ENCODE measurements around the gene XYLB.
"Not testable (repeated sequence)": the region's sequence is repeated elsewhere in the genome, so short reads cannot be mapped to it uniquely, and the experiment has no call there.

XYLB gene

DNA sequence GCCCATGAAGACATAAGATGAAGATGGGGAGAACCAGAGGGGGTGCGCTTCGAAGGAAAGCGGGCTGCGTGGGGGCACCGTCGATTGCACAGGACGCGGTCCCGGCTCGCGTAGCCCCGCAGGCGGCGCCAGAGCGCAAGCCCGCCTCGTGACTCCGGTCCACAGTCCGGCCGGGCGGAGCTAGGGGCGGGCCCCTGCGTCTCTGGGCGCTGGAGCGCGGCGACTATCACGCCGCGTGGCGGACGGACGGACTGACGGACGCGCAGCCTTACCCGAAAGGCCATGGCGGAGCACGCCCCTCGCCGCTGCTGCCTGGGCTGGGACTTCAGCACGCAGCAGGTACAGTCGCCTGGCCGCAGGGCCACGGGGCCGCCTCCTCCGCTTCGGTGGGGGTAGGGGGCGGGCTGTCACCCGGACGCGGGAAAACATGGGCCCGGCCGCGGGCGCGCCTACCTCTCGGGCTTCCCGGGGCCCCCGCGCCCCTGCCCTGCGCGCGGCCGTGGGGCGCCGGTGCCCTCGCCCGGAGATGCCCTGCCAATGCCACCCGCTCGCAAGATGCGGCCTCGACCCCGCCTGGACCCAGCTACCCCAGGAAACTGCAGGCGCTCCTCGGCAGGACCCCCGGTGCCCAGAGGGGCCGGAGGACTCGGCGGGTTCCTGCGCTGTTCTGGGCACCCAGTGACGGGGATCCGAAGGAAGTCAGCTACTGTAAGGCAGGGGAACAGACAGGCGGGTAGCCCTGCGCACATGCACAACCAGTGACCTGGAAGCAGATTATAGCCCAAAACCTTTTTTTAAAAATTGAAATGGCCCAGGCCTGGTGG, at the start of gene XYLB:
Gene XYLB, plus strand, starts transcription at position 199 of the 824 bp plus-strand sequence. Its CDS starts 84 bp downstream, at position 283.
- peak; percentile 41 to 55 for DNase-seq (ENCODE audit: low read depth in 2 of 2, low spot score in 1 of 2)

DNA sequence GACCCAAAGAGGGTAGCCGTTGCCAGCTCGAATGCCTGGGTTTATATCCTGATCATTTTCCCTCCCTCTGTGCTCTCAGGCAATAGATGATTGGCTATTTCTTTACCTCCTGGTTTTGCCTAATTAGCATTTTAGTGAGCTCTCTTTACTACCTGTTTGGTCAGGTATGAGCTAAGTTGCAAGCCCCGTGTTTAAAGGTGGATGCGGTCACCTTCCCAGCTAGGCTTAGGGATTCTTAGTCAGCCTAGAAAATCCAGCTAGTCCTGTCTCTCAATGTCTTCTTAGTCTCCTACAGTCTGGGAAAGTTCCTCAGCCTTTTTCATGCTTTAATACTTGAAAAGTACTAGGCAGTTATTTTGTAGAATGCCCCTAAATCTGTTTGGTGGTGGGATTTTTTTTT, 49.5 kb upstream of the XYLB start:
- not testable (repeated sequence) for DNase-seq (ENCODE audit: low read depth in 2 of 2, low spot score in 1 of 2)

DNA sequence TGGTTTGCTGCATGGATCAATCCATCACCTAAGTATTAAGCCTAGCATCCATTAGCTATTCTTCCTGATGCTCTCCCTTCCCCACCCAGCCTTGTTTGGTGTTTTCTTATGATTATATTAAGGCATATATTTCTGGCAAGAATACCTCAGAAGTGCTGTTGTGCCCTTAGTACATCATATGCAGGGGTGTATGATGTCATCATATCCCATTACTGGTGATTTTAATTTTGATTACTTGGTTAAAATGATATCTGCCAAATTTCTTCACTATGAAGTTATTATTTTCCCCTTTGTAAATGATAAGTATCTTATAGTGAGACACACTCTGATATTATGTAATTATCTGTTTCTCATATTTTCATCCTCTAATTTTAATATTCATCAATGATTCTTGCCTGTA, 49.0 kb upstream of the XYLB start:
- no peak for DNase-seq (ENCODE audit: low read depth in 2 of 2, low spot score in 1 of 2)

DNA sequence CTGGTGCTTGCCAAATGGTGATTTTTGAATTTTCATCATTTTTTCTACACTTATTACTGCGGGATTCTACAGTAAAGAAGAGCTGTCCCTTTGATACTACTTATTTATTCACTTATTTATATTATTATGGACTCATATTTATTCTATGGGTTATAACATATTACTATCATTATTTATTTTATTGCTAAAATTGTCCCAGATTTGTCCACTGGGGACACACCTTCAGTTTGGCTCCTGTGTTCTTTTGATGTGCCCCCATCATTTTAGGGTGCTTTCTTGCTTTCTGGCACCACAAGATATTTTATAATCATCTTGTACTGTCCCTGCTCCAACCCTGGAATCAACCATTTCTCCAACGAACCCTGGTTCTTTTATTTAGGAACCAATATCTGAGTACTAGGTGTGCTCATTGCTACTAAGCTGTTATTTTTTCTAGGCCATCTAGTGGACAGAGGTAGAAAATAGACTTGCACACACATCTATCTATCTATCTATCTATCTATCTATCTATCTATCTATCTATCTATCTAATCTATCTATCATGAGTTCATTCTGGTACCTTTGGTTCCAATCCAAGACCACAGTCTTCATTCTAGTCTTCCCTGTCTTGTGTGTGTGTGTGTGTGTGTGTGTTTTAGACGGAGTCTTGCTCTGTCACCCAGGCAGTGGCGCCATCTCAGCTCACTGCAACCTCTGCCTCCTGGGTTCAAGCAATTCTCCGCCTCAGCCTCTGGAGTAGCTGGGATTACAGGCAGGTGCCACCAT, 48.5 kb upstream of the XYLB start:
- DNase-seq (ENCODE audit: low read depth in 2 of 2, low spot score in 1 of 2): no peak

DNA sequence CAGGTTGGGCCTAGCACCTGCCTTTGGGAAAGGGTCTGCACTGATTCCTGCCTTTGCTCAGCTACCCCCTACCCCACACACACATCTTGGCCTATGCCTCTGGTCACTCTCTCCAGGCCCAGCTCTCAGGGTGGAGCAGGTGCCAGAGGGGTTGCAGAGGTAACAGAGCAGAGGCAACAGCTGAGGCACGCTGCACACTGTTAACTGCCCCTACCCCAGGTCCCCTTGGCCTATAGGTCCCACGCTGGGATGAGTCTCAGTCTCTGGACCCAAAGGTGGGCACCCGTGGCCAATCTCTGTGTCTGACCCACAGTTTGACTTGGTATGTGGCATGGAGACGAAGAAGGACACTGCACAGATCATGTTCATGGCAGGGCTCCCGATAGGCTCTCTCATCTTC, 39.6 kb upstream of the XYLB start:
- no peak for DNase-seq (ENCODE audit: low read depth in 2 of 2, low spot score in 1 of 2)

DNA sequence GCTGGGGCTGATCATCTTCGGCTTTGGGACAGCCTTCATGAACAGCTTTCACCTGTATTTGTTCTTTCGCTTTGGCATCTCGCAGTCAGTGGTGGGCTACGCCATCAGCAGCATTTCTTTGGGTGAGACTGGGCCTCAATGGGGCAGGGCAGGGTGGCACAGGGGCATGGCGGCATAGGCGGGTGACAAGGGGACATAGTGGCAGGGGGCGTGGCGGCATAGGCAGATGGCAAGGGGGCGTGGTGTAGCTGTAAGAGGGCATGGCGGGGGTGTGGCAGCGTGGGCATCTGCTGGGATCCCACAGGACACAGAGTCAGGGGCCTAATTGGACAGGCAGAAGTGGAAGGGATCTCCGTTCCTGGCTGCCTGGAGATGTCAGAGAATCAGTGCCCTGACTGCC, 39.0 kb upstream of the XYLB start:
- no peak for DNase-seq (ENCODE audit: low read depth in 2 of 2, low spot score in 1 of 2)

DNA sequence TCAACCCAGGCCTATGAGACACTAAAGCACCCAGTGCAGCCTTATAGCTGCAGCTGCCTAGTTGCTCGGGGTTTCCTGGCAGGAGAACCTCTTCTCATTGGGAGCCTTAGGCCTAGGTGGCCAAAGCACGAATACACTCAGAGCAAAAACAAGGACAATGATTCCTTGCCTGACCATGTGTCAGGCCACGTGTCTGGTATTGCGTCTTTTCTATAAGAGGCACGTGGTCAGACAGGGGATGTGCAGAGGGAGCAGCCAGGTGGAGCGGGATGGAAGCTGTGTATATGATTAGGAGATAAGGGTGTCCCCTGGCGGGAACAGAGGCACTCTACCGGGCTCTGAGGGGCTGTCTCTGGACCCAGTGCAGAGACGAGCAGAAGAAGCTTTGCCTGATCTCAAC, 38.1 kb upstream of the XYLB start:
- no peak for DNase-seq (ENCODE audit: low read depth in 2 of 2, low spot score in 1 of 2)

DNA sequence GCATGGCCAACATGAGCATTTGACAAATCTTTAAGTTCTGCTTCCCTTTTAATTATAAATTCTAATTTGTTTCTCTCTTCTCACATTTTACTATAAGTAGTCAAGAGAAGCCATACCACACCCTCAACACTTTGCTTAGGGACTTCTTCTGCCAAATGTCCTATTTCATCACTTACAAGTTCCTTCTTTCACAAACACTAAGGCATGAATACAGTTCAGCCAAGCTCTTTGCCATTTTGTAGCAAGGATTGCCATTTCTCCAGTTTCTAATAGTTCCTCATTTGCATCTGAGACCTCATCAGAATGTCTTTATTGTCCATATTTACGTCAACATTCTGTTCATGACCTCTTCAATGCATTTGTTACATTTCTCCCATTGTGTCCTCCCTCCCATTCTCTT, 35.1 kb upstream of the XYLB start:
- DNase-seq (ENCODE audit: low read depth in 2 of 2, low spot score in 1 of 2): no peak

DNA sequence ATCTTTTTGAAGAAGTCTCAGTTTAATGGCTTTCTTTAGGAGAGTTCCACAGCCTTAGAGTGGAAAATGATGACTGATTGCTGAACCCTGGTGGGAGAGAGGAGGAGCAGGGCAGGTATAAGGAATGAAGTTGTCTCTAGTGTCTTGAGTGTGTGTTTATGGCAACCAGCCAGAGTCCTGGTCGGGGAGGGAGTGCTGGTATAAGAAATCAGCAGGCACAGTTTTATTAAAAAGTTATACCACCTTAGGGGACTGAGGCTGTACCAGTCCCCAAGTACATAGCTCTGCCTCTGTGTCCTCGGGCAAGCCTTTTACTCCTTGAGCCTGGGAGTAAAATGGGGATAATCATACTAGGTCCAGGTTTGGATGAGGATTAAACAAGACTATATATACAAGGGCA, 34.6 kb upstream of the XYLB start:
- DNase-seq (ENCODE audit: low read depth in 2 of 2, low spot score in 1 of 2): no peak

DNA sequence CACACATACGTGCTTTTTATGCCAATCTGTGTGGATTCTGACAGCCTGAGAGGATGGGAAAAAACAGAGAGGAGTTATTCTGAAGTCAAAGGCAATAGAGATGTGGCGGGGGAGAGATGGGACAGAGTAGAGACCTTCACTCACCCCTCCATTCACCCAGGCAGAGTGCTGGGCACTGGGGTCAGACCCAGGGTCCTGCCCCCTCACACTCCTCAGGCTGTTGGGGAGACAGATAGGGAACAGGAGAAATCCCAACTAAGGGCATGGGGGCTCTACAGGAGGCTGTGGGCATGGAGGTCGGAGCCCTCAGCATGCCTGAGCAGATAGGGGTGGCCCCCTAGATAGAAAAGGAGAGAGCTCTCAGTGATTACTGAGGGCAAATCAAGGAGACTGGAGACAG, 34.2 kb upstream of the XYLB start:
- DNase-seq (ENCODE audit: low read depth in 2 of 2, low spot score in 1 of 2): no peak

DNA sequence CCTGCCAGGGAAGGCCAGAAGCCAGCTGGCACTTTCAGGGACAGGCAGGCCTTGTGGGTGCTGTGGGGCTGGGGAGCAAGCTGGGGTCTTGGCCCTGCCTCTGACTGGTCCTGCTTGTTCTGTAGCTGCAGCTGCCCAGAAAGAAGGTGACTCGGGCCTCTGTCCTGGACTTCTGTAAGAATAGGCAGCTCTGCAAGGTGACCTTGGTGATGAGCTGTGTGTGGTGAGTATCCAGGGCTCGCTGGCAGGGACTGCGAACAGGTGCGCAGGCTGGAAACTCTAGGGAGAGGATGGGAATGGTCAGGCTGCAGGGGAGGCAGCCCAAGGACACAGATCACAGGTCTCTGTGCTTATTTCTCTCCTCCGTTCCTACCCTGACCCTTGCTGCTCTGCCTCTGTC, 33.3 kb upstream of the XYLB start:
- DNase-seq (ENCODE audit: low read depth in 2 of 2, low spot score in 1 of 2): no peak

DNA sequence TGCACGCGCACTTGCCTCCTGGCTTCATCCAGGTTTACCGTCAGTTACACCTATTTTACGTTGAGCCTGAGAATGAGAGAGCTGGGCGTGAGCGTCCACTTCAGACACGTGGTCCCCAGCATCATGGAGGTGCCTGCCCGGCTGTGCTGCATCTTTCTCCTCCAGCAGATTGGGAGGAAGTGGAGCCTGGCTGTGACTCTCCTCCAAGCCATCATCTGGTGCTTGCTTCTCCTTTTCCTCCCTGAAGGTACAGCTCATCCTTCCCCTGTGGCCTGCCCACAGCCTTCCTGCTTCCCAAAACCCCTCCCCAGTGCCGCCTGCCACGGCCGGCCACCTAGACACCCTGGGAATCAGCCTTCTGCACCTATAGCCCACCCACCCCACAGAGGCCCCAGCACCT, 32.9 kb upstream of the XYLB start:
- DNase-seq (ENCODE audit: low read depth in 2 of 2, low spot score in 1 of 2): no peak

DNA sequence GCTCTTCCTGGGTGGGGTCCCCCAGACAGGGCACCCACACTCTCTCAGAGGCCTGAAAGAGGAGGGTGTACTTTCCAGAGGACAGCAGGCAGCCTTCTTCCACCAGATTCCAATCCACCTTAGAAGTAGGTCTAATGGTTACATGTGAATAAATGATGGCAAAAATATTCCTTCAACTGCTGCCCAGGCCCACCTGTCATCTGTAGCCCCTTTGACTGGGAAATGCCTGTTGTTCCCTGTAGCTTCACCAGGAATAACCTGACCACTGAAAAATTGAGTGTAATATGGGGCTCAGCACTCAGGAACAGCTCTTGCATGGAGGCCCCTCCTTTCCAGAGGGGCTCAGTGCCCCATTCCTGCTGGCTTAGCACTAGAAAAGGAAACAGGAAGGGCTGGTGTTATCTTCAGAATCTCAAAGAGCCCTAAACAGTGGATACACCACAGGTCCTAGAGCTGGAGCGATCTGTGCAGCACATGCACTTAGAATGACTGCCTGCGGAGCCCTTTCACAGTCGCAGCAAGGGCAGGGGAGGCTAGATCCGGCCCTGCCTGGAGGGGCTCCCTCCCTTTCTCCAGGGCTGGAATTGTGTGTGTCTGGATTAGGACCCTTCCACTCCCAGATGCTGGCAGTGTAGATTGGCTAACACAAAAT, 32.3 kb upstream of the XYLB start:
- no peak for DNase-seq (ENCODE audit: low read depth in 2 of 2, low spot score in 1 of 2)

DNA sequence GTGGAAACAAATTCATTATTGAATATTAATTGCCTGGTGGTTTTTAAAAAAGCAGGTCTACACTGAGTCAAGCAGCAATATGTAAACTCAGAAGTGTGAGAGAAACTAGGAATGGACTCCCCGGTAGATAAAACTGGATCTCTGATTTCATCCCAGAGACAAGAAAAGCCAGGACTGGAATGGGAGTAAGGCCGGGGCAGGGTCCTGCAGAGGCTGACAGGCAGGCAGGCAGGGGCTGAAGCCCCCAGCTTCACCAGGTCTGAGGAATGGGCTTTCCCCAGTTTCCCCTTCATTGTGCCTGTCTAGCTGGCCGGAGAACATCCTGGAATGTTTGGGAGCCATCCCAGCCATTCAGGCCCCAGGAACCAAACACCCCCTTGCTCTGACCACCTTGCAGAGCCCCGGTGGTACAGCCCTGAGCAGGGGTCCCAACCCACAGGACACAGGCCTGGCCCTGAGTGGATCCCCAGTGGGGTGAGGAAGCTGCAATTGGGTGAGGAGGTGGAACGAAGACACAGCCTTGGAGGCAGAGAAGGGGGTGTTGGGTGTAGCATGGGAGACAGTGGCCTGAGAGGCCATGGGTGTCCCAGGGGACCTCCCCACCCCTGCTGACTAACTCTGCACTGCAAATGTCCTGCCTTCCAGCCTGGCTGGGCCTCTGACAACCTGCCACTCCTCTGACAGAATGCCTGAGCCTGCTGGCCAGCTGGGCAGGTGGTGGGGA, 31.7 kb upstream of the XYLB start:
- no peak for DNase-seq (ENCODE audit: low read depth in 2 of 2, low spot score in 1 of 2)

DNA sequence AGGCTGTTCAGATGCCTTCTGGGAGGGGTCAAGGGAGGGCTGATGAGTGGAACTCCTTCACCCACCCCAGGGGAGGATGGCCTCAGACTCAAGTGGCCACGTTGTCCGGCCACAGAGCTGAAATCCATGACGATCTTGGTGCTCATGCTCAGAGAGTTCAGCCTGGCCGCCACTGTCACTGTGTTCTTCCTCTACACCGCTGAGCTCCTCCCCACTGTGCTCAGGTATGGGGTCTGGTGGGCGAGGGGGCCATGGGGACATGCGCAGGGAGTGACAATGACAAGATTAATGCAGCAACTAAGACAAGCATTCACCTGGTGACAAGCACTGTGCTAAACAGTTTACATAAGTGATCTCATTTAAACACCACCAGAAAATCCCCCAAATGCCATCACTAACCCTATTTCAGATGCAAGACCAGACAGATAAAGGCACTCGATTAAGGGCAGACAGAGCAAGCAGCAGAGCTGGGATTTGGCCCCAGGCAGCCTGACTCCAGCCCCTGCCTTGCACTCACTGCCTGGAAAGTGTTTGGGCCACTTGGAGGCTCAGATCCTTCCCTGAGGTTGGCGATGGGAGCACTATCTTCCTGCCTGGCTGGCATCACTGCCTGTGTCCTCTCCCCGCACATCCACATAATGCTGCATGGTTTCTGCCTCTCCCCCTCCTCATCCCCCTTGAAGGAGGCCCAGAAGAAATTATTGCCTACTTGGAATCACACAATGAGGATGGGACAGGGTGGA, 30.9 kb upstream of the XYLB start:
- DNase-seq (ENCODE audit: low read depth in 2 of 2, low spot score in 1 of 2): no peak

DNA sequence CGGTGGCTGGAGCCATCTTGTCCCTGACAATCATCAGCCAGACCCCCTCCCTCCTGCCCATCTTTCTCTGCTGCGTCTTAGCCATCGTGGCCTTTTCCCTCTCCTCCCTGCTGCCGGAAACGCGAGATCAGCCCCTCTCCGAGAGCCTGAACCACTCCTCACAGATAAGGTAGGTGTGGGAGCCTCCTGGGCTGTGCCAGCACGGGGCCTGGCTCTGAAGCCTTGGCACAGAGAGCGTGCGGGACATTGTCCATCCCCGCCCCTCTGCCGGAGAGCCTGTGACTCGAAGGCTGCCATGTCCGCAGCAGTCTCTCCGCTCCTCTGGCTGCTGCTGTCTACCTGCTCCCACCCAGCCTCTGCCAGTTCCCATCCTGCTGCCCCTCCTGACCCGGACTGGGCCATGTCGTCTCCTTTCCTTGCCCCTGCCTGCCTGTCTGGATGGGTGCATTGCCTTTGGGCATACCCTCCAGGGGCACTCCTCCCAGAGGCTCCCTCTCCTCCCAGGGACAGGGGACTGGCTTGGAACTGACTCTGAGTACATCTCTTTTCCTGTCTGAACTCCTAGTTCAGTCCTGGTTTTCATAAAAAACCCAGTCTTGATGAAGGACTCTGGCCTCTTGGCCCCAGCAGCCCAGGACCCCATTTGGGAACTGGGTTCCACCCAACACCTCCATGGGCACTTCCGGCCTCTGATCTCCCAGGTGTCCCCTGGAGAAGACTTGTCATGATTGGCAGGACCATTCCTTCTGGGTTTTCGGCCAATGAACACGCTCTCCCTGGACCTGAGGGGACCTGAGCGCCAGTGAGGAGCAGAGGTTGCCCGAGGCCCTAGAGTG, 30.0 kb upstream of the XYLB start:
- DNase-seq (ENCODE audit: low read depth in 2 of 2, low spot score in 1 of 2): no peak

DNA sequence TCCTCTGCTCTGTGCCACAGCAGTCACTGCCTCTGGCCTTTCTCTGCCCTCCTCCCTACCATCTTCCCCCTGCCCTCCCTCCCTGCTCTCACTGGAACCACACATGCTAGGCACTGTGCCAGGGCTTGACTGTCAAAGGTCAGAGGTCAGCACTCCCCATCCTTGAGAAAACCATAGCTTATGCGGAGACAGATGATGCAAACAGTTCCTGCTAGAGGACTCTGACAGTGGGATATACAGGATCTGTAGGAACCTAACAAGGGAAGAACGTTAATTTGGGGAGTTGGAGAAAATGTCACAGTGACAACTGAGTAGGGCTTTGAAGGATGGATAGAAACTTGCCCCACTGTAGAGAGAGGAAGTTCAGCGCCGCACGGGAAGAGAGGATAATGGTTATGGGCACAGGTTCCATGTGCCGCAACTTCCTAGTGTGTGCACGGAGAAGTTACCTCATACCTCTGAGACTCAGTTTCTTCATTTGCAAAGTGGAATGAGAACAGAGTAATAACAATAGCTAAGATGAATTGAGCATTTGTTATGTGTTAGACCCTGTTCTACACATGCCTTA, 29.3 kb upstream of the XYLB start:
- DNase-seq (ENCODE audit: low read depth in 2 of 2, low spot score in 1 of 2): no peak

DNA sequence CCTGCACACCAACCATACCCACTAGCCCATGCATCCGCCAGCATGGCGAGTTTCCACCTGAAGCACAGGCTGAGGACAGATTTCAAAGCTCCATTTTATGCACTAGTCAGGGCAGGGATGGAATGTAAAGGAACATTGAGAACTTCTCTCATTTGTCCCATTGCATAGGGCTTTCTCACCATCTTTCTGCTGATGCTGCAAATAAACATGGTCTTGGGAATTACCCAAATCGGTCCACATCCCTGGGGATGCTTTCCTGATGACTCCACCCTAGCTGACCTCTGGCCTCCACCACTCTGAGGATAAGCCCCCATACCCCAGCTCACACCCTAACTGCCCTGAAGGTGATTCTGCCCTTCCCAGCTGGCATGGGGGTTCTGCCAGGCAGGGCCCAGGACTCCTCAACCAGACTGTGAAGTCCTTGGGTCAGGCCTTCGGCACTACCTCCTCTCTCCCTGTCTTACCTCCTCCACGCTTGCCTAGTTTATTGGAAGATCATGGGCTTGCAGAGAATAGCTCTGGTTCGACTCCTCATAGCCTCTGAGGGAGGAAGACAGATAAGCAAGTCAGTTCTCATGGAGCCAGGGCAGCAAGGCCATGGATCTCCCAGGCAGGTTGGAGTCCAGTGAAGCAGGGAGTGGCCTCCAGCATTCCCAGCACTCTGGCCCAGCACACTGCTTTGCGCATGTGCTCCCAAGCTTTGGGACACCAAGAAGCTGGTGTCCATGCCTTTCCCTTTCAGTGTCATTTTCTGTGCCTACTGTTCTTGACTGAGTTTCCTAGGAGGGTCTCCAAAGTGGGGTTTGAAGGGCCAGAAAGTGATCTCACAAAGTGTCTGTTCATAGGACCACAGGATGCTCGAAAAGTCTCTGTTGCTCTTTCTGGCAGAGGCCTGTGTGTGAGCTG, 27.6 kb upstream of the XYLB start:
- no peak for DNase-seq (ENCODE audit: low read depth in 2 of 2, low spot score in 1 of 2)
